Left forelimb (tissue), 1 donor: ENCODE data around the gene IGFBPL1.
A peak's percentile ranks its signal among the peaks of the same experiment; 100 is the strongest.
"Not testable (repeated sequence)": the region's sequence is repeated elsewhere in the genome, so short reads cannot be mapped to it uniquely, and the experiment has no call there.

Source experiments
- DNase-seq: peaks from one replicate; pipeline ENCODE4 v3.0.0-alpha.2; 2018; ENCODE audit warnings: low spot score

Gene IGFBPL1

GRCh38 chr9:38423973-38424843 lies at the start of gene IGFBPL1:
Gene IGFBPL1 (minus strand): TSS chr9:38424454. CDS start chr9:38424424, 30 bp downstream.
- DNase-seq, result no peak

- DNase-seq, result not testable (repeated sequence)
These were observed 48.5 kb upstream of the IGFBPL1 start for GRCh38 chr9:38472583-38473249.

GRCh38 chr9:38467404-38467803 lies 43.1 kb upstream of the IGFBPL1 start:
- DNase-seq, result no peak

GRCh38 chr9:38453835-38454234 lies 29.6 kb upstream of the IGFBPL1 start:
- no peak for DNase-seq

GRCh38 chr9:38451162-38451561 lies 26.9 kb upstream of the IGFBPL1 start:
- DNase-seq, result no peak

- no peak for DNase-seq
These were observed 23.4 kb upstream of the IGFBPL1 start for GRCh38 chr9:38447703-38448102.

- DNase-seq, result no peak
These were observed 21.1 kb upstream of the IGFBPL1 start for GRCh38 chr9:38445154-38446043.

GRCh38 chr9:38443597-38443996 lies 19.3 kb upstream of the IGFBPL1 start:
- DNase-seq, result no peak

- no peak for DNase-seq
These were observed 18.9 kb upstream of the IGFBPL1 start for GRCh38 chr9:38443181-38443580.

- DNase-seq, result no peak
These were observed 18.3 kb upstream of the IGFBPL1 start for GRCh38 chr9:38442473-38443096.

- DNase-seq, result no peak
These were observed 17.3 kb upstream of the IGFBPL1 start for GRCh38 chr9:38441347-38442085.

- DNase-seq, result no peak
These were observed 16.3 kb upstream of the IGFBPL1 start for GRCh38 chr9:38440516-38440915.

- DNase-seq, result no peak
These were observed 15.7 kb upstream of the IGFBPL1 start for GRCh38 chr9:38439916-38440301.

GRCh38 chr9:38439291-38439915 lies 15.1 kb upstream of the IGFBPL1 start:
- DNase-seq, result no peak

GRCh38 chr9:38437193-38437823 lies 13.1 kb upstream of the IGFBPL1 start:
- DNase-seq, result no peak

- DNase-seq, result peak; percentile 20
These were observed 12.5 kb upstream of the IGFBPL1 start for GRCh38 chr9:38436708-38437107.

- DNase-seq, result no peak
These were observed 11.3 kb upstream of the IGFBPL1 start for GRCh38 chr9:38435521-38435920.

- DNase-seq, result no peak
These were observed 10.6 kb upstream of the IGFBPL1 start for GRCh38 chr9:38434853-38435252.

GRCh38 chr9:38434365-38434764 lies 10.1 kb upstream of the IGFBPL1 start:
- DNase-seq, result no peak

- no peak for DNase-seq
These were observed 8.8 kb upstream of the IGFBPL1 start for GRCh38 chr9:38432922-38433510.
